Body of pancreas (tissue), 4 donors: ENCODE results near the gene ADIPOR2. TPM values are rescaled to one million over a fixed set of nuclear protein-coding genes. Genes with fewer than 3 reads are reported as not detected.

ENCODE experiments used
- ATAC-seq: fragments of 150-250 bp; one replicate; pipeline ENCODE4 v1.9.1; 2016
- DNase-seq, 4 donors: peaks; one replicate each; pipeline ENCODE4 v3.0.0-alpha.2; 2019
- H3K27ac ChIP-seq, 4 donors: fragments of 200-600 bp; sonication (generic); 1 replicate in 3 of 4; 2 replicates in 1 of 4; pipeline versions ENCODE4 v1.5.1 to v1.6.1; 2016 to 2019; ENCODE audit warnings: mild to moderate bottlenecking in 1 of 4, mixed read lengths in 1 of 4, moderate library complexity in 1 of 4
- H3K27me3 ChIP-seq, 2 donors: fragments of 200-600 bp; sonication (generic); one replicate each; pipeline ENCODE4 v1.6.0; 2016; ENCODE audit warnings: mild to moderate bottlenecking in 1 of 2
- H3K36me3 ChIP-seq, 2 donors: fragments of 200-600 bp; sonication (generic); replicated peaks in 1 of 2; 2 replicates each; pipeline ENCODE4 v1.5.1; 2016; ENCODE audit warnings: low read depth in 2 of 2; ENCODE audit not compliant: insufficient read depth in 1 of 2
- H3K4me1 ChIP-seq: fragments of 200-600 bp; sonication (generic); one replicate; pipeline ENCODE4 v1.6.0; 2016
- H3K4me3 ChIP-seq, 2 donors: fragments of 200-600 bp; sonication (generic); 1 replicate in 1 of 2; 2 replicates in 1 of 2; pipeline ENCODE4 v1.5.1; 2016 to 2019
- H3K9me3 ChIP-seq, 3 donors: fragments of 200-600 bp; sonication (generic); 1 replicate in 2 of 3; 2 replicates in 1 of 3; pipeline ENCODE4 v1.5.1; 2016
- POLR2A ChIP-seq, 3 donors: fragments of 450-650 bp; IDR thresholded peaks; one replicate each; pipeline ENCODE4 v1.6.1; 2016; ENCODE audit warnings: antibody characterized with exemption in 3 of 3, mild to moderate bottlenecking in 2 of 3
- WGBS, 2 donors: methylation state at CpG; one replicate each; pipeline ENCODE4 v1.1.5; 2017; 5-methylcytosine and 5-hydroxymethylcytosine counted together
- intact Hi-C: fragments of 100-400 bp; cut with DNase I; formaldehyde crosslinking; loops from one replicate; pipeline ENCODE4 v1.15.1; 2023
- total RNA-seq, 2 donors: library from RNA; depleted of rRNA; stranded (reverse); fragments of >200 nt; gene quantifications; one replicate each; pipeline ENCODE4 v1.1.0, GENCODE V29; 2016
- TF ChIP-seq, protein P1 (sequence below), 7 experiments: fragments of 450-650 bp in 4 of 7; fragments of 200-600 bp in 3 of 7; sonication (generic) in 3 of 7; IDR thresholded peaks; one replicate each; pipeline ENCODE4 v1.5.1; 2016 to 2019; ENCODE audit warnings: antibody characterized with exemption in 7 of 7

Gene ADIPOR2
- total RNA-seq, 2 donors from 2014 or later, result 16.8 to 20.5 TPM

DNA sequence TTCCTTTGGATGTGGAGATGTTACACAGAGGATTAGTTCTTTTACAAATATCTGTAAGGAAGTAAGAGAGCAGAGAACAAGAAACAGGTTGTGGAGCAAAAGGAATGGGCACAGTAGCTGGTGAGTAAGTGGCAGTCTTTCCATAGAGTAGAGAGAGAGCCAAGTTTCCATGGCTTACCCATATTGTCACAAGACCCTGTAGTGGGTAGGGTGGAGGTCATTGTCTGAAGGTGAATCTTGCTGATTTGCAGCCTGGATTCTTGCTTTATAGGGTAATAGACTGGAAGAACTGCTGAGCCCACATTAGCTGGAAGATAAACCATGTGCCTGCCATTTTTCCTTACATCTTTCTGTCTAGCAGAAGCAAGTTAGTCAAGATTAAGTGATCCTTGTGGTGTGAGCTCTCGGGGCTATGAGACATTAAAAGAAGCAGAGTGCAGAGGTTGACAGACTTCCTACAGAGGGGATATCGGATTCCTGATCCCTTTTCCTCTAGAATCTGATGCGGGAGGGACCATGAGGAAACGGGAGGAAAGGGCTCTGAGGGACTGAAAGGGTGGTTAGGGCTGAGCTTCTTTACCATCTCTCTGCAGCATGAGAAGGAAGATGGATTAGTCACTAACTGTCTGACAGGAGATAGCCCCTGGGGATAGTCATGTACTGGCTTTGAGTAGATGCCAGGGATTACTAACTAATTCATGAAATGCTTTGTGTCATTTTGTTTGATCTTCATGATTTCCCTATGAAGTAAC, 85.5 kb downstream of the ADIPOR2 start:
- H3K27me3 ChIP-seq, result no peaks in the 10 kb centered on the region
- WGBS, 2 donors, result 84 to 96% methylated on average over 4 of the region's 4 CpGs
- H3K9me3 ChIP-seq, result no peaks in the 10 kb centered on the region
- peaks cover 12% of the 10 kb centered on the region for H3K4me1 ChIP-seq
- TF ChIP-seq, protein P1, sequence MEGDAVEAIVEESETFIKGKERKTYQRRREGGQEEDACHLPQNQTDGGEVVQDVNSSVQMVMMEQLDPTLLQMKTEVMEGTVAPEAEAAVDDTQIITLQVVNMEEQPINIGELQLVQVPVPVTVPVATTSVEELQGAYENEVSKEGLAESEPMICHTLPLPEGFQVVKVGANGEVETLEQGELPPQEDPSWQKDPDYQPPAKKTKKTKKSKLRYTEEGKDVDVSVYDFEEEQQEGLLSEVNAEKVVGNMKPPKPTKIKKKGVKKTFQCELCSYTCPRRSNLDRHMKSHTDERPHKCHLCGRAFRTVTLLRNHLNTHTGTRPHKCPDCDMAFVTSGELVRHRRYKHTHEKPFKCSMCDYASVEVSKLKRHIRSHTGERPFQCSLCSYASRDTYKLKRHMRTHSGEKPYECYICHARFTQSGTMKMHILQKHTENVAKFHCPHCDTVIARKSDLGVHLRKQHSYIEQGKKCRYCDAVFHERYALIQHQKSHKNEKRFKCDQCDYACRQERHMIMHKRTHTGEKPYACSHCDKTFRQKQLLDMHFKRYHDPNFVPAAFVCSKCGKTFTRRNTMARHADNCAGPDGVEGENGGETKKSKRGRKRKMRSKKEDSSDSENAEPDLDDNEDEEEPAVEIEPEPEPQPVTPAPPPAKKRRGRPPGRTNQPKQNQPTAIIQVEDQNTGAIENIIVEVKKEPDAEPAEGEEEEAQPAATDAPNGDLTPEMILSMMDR (IDR thresholded peaks at IDR 0.05), result no peak
- TF ChIP-seq POLR2A (IDR thresholded peaks at IDR 0.05), result no peak
- DNase-seq (no peak), ATAC-seq (no peak)
- H3K36me3 ChIP-seq, result peaks cover 0 to 4% of the 10 kb centered on the region in 2 donors
- intact Hi-C loops, result no loop called here
- no peak overlapping the region for H3K27ac ChIP-seq
- H3K4me3 ChIP-seq, result no peak overlapping the region

DNA sequence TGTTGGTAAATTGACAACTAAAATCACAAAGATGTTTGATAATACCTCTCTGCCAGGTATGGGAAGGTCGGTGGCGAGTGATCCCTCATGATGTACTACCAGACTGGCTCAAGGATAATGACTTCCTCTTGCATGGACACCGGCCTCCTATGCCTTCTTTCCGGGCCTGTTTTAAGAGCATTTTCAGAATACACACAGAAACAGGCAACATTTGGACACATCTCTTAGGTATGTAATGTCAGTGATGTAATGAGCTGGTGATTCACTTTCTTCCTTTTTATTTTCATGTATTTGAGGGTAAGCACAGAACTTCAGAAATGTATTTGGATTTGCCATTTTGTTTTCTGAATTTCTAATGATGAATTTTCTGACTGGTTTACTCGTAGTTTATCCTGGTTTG, 86.9 kb downstream of the ADIPOR2 start:
- 96% methylated on average over 5 of the region's 5 CpGs for WGBS, 2 donors
- TF ChIP-seq POLR2A (IDR thresholded peaks at IDR 0.05), result no peak
- TF ChIP-seq, protein P1 (IDR thresholded peaks at IDR 0.05), result no peak
- intact Hi-C loops, result no loop called here
- Histone ChIP-seq H3K27ac (no peak overlapping the region), H3K4me3 (no peak overlapping the region), H3K36me3 (peaks cover 0 to 4% of the 10 kb centered on the region in 2 donors), H3K27me3 (no peaks in the 10 kb centered on the region), H3K4me1 (peaks cover 4% of the 10 kb centered on the region), H3K9me3 (no peaks in the 10 kb centered on the region)
- ATAC-seq, result no peak
- DNase-seq, result no peak

DNA sequence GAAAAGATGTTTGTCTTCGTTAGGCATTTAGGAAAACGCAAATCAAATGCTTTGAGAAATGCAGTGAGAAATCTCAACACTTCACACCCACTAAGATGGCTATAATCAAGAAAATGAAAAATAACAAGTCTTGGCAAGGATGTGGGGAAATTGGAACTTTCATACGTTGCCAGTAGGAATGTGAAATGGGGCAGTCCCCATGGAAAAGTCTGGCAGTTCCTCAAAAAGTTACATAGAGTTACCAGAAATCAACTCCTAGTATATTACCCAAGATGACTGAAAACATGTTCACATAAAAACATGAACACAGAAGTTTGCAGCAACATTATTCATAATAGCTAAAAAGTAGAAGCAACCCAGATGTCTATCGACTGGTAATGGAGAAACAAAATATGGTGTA, 88.0 kb downstream of the ADIPOR2 start:
- Histone ChIP-seq H3K27ac (no peak overlapping the region), H3K27me3 (no peaks in the 10 kb centered on the region), H3K4me3 (no peak overlapping the region), H3K36me3 (peaks cover 0 to 7% of the 10 kb centered on the region in 2 donors), H3K4me1 (no peaks in the 10 kb centered on the region), H3K9me3 (no peaks in the 10 kb centered on the region)
- intact Hi-C loops, result no loop called here
- no peak for TF ChIP-seq POLR2A (IDR thresholded peaks at IDR 0.05)
- TF ChIP-seq, protein P1 (IDR thresholded peaks at IDR 0.05), result no peak
- DNase-seq (no peak), ATAC-seq (no peak)
- WGBS, 2 donors, result 85 to 90% methylated on average over 4 of the region's 4 CpGs

DNA sequence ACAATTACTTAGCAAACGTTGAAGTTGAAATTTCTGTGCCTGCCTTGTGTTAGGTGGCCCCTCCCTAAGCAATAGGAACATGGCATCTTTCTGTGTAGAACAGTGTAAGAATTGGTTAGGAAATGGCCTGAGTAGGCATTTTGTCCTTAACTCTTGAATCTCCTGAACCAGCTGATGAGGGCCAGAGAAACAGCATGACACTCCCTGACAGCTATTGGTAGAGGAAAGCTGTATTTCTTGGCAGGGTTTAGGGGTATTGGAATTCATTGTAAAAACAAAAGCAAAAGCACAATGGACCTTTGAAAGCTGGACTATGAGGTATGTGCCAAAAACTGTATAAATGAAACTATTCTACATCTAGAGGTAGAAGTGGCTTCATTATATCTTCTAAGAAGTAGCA, 88.9 kb downstream of the ADIPOR2 start:
- WGBS, 2 donors, result 27 to 42% methylated on average over 1 of the region's 1 CpG
- no peaks in the 10 kb centered on the region for H3K27me3 ChIP-seq
- ATAC-seq, result peak; percentile 24
- no peaks in the 10 kb centered on the region for H3K4me1 ChIP-seq
- H3K27ac ChIP-seq, result no peak overlapping the region
- intact Hi-C loops, result no loop called here
- no peaks in the 10 kb centered on the region for H3K9me3 ChIP-seq
- no peak for TF ChIP-seq POLR2A (IDR thresholded peaks at IDR 0.05)
- TF ChIP-seq, protein P1 (IDR thresholded peaks at IDR 0.05), result no peak
- H3K36me3 ChIP-seq, result peaks cover 0 to 7% of the 10 kb centered on the region in 2 donors
- no peak for DNase-seq
- no peak overlapping the region for H3K4me3 ChIP-seq

DNA sequence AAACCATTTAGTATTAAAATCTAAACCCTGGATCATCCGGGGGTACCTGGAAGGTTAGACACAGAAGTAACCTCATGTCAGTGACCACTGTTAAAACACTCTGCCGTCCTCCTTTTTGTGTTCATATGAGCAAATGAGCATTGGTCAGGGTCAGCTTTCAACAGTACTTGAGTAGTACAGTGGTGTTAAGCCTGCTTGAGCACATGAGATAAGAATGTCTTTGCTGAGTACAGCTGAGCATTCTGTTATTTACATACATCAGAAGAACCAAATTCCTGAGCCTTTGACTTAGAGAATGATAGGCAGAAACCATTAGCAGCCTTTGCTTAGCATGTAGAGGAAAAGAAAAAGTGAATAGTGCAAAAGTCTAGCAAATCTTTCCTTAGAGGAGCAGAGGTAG, 90.9 kb downstream of the ADIPOR2 start:
- H3K4me1 ChIP-seq, result no peaks in the 10 kb centered on the region
- H3K9me3 ChIP-seq, result no peaks in the 10 kb centered on the region
- H3K4me3 ChIP-seq, result no peak overlapping the region
- no peaks in the 10 kb centered on the region for H3K27me3 ChIP-seq
- DNase-seq (no peak), ATAC-seq (no peak)
- no peak overlapping the region for H3K27ac ChIP-seq
- TF ChIP-seq POLR2A (IDR thresholded peaks at IDR 0.05), result no peak
- TF ChIP-seq, protein P1 (IDR thresholded peaks at IDR 0.05), result no peak
- WGBS, 2 donors, result 27% methylated on average over 2 of the region's 2 CpGs
- H3K36me3 ChIP-seq, result peaks cover 0 to 9% of the 10 kb centered on the region in 2 donors
- intact Hi-C loops, result no loop called here
